ENCODE measurements around the gene ABLIM3.

The ABLIM3 gene

DNA sequence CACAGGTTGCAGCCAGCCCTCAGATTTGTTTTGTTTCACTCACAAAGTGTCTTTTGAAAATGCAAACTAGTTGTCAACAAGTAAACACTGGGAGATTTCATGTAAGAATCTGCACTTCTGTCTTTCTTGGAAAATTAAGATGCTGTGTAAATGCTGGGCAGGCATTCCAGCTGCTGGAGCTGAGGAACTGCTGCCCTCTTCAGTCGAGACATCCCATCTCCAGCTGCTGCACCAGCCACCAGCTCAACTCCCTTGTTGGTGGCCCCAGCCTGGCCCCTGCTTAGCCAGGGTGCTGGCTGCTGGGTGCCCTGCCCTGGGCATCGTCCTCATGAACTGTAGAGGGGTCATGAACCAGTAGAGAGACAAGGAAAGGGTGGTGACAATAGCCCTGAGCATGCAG, 97.2 kb downstream of the ABLIM3 start:
- Histone ChIP-seq H3K27me3 (ENCODE audit: control insufficient read depth in 1 of 2, insufficient read depth in 1 of 2, low read length in 2 of 2) (no peaks in the 10 kb centered on the region), H3K36me3 (ENCODE audit: control insufficient read depth in 1 of 2, insufficient read depth in 2 of 2, low read depth in 1 of 2, low read length in 2 of 2) (peaks cover 15 to 96% of the 10 kb centered on the region in 2 experiments), H2BK15ac (ENCODE audit: low read depth, poor library complexity, severe bottlenecking) (no peak overlapping the region), H3K4me3 (ENCODE audit: insufficient read depth in 1 of 2, low read depth in 1 of 2, low read length in 2 of 2) (no peak overlapping the region), H3K4me2 (ENCODE audit: low read length, poor library complexity, severe bottlenecking) (no peak overlapping the region), H3K14ac (ENCODE audit: low read length in 2 of 2) (no peak overlapping the region), H2BK12ac (ENCODE audit: low read length in 2 of 2) (no peak overlapping the region), H2BK120ac (ENCODE audit: low read depth, low read length) (no peak overlapping the region), H2AFZ (ENCODE audit: low read depth, low read length) (no peak overlapping the region), H3K23ac (ENCODE audit: low read length in 2 of 2) (no peak overlapping the region), H3K4ac (ENCODE audit: low read depth in 1 of 2, low read length in 2 of 2) (no peak overlapping the region), H3K4me1 (ENCODE audit: control insufficient read depth, insufficient read depth, low read depth, low read length) (peaks cover 2% of the 10 kb centered on the region), H3K27ac (ENCODE audit: low read length, poor library complexity, severe bottlenecking) (no peak overlapping the region), H3K9me3 (ENCODE audit: control insufficient read depth, low read length) (no peaks in the 10 kb centered on the region), H3K79me1 (replicated peaks; ENCODE audit: low read length, poor library complexity, severe bottlenecking) (no peaks in the 10 kb centered on the region), H2BK5ac (ENCODE audit: low read depth, low read length, poor library complexity, severe bottlenecking) (no peak overlapping the region), H2AK5ac (ENCODE audit: low read length, severe bottlenecking) (no peak overlapping the region), H4K91ac (ENCODE audit: low read length) (no peak overlapping the region), H3K9ac (ENCODE audit: low read length) (no peak overlapping the region), H3K18ac (ENCODE audit: low read depth in 1 of 2, low read length in 2 of 2) (no peak overlapping the region), H4K8ac (ENCODE audit: low read length) (no peak overlapping the region)
- 39% methylated on average over 2 of the region's 2 CpGs for WGBS
- DNase-seq: no peak

DNA sequence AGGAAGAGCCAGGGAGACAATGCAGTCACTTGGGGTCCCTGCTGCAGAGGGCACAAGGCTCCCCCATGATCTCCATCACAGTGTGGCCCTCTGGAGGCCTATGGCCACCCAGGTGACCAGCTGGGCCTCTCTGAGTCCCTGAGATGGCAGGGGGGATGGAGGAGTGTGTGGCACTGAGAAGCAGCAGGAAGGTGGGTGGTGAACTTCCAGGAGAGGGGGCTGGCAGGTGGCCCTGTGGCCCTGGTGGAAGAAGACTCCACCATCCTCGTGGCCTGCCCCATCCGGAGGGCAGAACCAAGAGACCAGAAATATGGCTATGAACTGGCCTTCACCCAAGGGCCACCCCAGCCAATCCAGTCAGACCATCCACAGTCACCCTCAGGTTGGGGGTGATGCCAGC, 98.6 kb downstream of the ABLIM3 start:
- no peak overlapping the region for H3K4me3 ChIP-seq (ENCODE audit: insufficient read depth in 1 of 2, low read depth in 1 of 2, low read length in 2 of 2)
- 100% methylated on average over 2 of the region's 2 CpGs for WGBS
- H2AFZ ChIP-seq (ENCODE audit: low read depth, low read length): no peak overlapping the region
- H2BK5ac ChIP-seq (ENCODE audit: low read depth, low read length, poor library complexity, severe bottlenecking): no peak overlapping the region
- no peak overlapping the region for H3K14ac ChIP-seq (ENCODE audit: low read length in 2 of 2)
- H3K18ac ChIP-seq (ENCODE audit: low read depth in 1 of 2, low read length in 2 of 2): no peak overlapping the region
- no peak overlapping the region for H3K23ac ChIP-seq (ENCODE audit: low read length in 2 of 2)
- peaks cover 4% of the 10 kb centered on the region for H3K4me1 ChIP-seq (ENCODE audit: control insufficient read depth, insufficient read depth, low read depth, low read length)
- no peak overlapping the region for H3K9ac ChIP-seq (ENCODE audit: low read length)
- no peak overlapping the region for H2BK12ac ChIP-seq (ENCODE audit: low read length in 2 of 2)
- H4K91ac ChIP-seq (ENCODE audit: low read length): no peak overlapping the region
- no peaks in the 10 kb centered on the region for H3K79me1 ChIP-seq (replicated peaks; ENCODE audit: low read length, poor library complexity, severe bottlenecking)
- H3K27ac ChIP-seq (ENCODE audit: low read length, poor library complexity, severe bottlenecking): no peak overlapping the region
- no peak overlapping the region for H2AK5ac ChIP-seq (ENCODE audit: low read length, severe bottlenecking)
- no peak for DNase-seq
- no peak overlapping the region for H2BK120ac ChIP-seq (ENCODE audit: low read depth, low read length)
- no peaks in the 10 kb centered on the region for H3K27me3 ChIP-seq (ENCODE audit: control insufficient read depth in 1 of 2, insufficient read depth in 1 of 2, low read length in 2 of 2)
- H3K9me3 ChIP-seq (ENCODE audit: control insufficient read depth, low read length): no peaks in the 10 kb centered on the region
- H3K36me3 ChIP-seq (ENCODE audit: control insufficient read depth in 1 of 2, insufficient read depth in 2 of 2, low read depth in 1 of 2, low read length in 2 of 2): peaks cover 18 to 96% of the 10 kb centered on the region in 2 experiments
- H2BK15ac ChIP-seq (ENCODE audit: low read depth, poor library complexity, severe bottlenecking): no peak overlapping the region
- H3K4ac ChIP-seq (ENCODE audit: low read depth in 1 of 2, low read length in 2 of 2): no peak overlapping the region
- no peak overlapping the region for H4K8ac ChIP-seq (ENCODE audit: low read length)
- H3K4me2 ChIP-seq (ENCODE audit: low read length, poor library complexity, severe bottlenecking): no peak overlapping the region

DNA sequence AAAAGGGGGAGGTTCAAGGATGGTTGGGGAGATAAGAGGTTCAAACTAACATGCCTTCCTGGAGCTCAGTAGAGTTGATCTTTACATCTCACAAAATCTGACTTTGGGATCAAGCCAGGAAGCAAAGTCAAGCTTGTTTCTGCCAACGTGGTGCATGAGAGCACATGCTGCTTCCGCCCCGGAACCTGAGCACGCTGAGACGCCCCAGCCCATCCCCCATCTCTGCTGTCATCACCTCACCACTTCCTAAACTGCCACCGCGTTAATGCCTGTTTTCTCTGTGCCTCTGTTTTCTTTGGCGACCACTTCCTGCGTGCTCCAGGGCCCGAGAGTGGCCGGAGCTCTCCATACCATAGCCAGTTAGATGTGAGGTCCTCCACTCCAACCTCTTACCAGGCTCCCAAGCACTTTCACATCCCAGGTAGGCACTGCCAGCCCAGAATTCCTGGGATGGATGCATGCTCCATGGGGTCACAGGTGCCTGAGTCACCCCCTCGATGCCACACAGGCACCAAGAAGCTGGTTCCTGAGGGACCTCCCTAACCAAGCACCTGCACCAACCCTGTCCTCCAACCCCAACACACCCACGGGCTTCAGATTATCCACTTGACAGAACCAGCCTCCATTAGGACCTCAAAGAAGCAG, 99.2 kb downstream of the ABLIM3 start:
- no peak for DNase-seq
- Histone ChIP-seq H3K4me3 (ENCODE audit: insufficient read depth in 1 of 2, low read depth in 1 of 2, low read length in 2 of 2) (no peak overlapping the region), H2BK12ac (ENCODE audit: low read length in 2 of 2) (no peak overlapping the region), H2AFZ (ENCODE audit: low read depth, low read length) (no peak overlapping the region), H3K79me1 (replicated peaks; ENCODE audit: low read length, poor library complexity, severe bottlenecking) (no peaks in the 10 kb centered on the region), H2BK15ac (ENCODE audit: low read depth, poor library complexity, severe bottlenecking) (no peak overlapping the region), H3K4ac (ENCODE audit: low read depth in 1 of 2, low read length in 2 of 2) (peak overlapping the region in 1 of 2 experiments; percentile 25), H3K36me3 (ENCODE audit: control insufficient read depth in 1 of 2, insufficient read depth in 2 of 2, low read depth in 1 of 2, low read length in 2 of 2) (peaks cover 18 to 96% of the 10 kb centered on the region in 2 experiments), H3K23ac (ENCODE audit: low read length in 2 of 2) (no peak overlapping the region), H3K27me3 (ENCODE audit: control insufficient read depth in 1 of 2, insufficient read depth in 1 of 2, low read length in 2 of 2) (no peaks in the 10 kb centered on the region), H3K9me3 (ENCODE audit: control insufficient read depth, low read length) (no peaks in the 10 kb centered on the region), H3K27ac (ENCODE audit: low read length, poor library complexity, severe bottlenecking) (no peak overlapping the region), H2BK120ac (ENCODE audit: low read depth, low read length) (no peak overlapping the region), H3K14ac (ENCODE audit: low read length in 2 of 2) (no peak overlapping the region), H2BK5ac (ENCODE audit: low read depth, low read length, poor library complexity, severe bottlenecking) (no peak overlapping the region), H3K9ac (ENCODE audit: low read length) (no peak overlapping the region), H3K4me2 (ENCODE audit: low read length, poor library complexity, severe bottlenecking) (no peak overlapping the region), H3K4me1 (ENCODE audit: control insufficient read depth, insufficient read depth, low read depth, low read length) (peaks cover 4% of the 10 kb centered on the region), H2AK5ac (ENCODE audit: low read length, severe bottlenecking) (no peak overlapping the region), H4K91ac (ENCODE audit: low read length) (no peak overlapping the region), H4K8ac (ENCODE audit: low read length) (no peak overlapping the region), H3K18ac (ENCODE audit: low read depth in 1 of 2, low read length in 2 of 2) (no peak overlapping the region)
- WGBS: 88% methylated on average over 13 of the region's 13 CpGs

DNA sequence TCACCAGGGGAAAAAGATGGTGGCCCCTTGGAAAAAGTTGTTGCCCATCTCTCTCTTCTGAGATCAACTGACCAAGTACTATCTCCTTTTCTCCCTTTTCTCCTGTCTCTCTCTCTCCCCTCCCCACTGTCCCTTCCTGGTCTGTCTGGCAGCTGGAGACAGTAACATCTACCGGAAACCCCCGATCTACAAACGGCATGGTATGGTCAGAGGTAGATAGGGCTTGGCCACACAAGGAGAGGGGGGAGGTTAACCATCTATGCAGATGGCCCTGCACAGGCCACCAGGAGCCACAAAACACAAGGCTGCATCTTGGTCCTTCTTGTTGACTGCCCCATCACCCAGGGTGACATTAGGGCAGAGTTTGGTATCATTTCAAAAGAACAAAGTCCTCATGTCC, 101.0 kb downstream of the ABLIM3 start:
- H2BK12ac ChIP-seq (ENCODE audit: low read length in 2 of 2): no peak overlapping the region
- no peak overlapping the region for H2BK120ac ChIP-seq (ENCODE audit: low read depth, low read length)
- H2AK5ac ChIP-seq (ENCODE audit: low read length, severe bottlenecking): no peak overlapping the region
- no peak overlapping the region for H2AFZ ChIP-seq (ENCODE audit: low read depth, low read length)
- DNase-seq: no peak
- peaks cover 4% of the 10 kb centered on the region for H3K4me1 ChIP-seq (ENCODE audit: control insufficient read depth, insufficient read depth, low read depth, low read length)
- H3K9me3 ChIP-seq (ENCODE audit: control insufficient read depth, low read length): peaks cover 4% of the 10 kb centered on the region
- no peak overlapping the region for H3K9ac ChIP-seq (ENCODE audit: low read length)
- no peak overlapping the region for H3K4ac ChIP-seq (ENCODE audit: low read depth in 1 of 2, low read length in 2 of 2)
- H3K4me2 ChIP-seq (ENCODE audit: low read length, poor library complexity, severe bottlenecking): no peak overlapping the region
- 98% methylated on average over 3 of the region's 3 CpGs for WGBS
- no peak overlapping the region for H3K18ac ChIP-seq (ENCODE audit: low read depth in 1 of 2, low read length in 2 of 2)
- H3K4me3 ChIP-seq (ENCODE audit: insufficient read depth in 1 of 2, low read depth in 1 of 2, low read length in 2 of 2): no peak overlapping the region
- no peak overlapping the region for H2BK5ac ChIP-seq (ENCODE audit: low read depth, low read length, poor library complexity, severe bottlenecking)
- H3K79me1 ChIP-seq (replicated peaks; ENCODE audit: low read length, poor library complexity, severe bottlenecking): no peaks in the 10 kb centered on the region
- H4K91ac ChIP-seq (ENCODE audit: low read length): no peak overlapping the region
- peaks cover 18 to 96% of the 10 kb centered on the region in 2 experiments for H3K36me3 ChIP-seq (ENCODE audit: control insufficient read depth in 1 of 2, insufficient read depth in 2 of 2, low read depth in 1 of 2, low read length in 2 of 2)
- H3K14ac ChIP-seq (ENCODE audit: low read length in 2 of 2): no peak overlapping the region
- H3K27me3 ChIP-seq (ENCODE audit: control insufficient read depth in 1 of 2, insufficient read depth in 1 of 2, low read length in 2 of 2): no peaks in the 10 kb centered on the region
- H2BK15ac ChIP-seq (ENCODE audit: low read depth, poor library complexity, severe bottlenecking): no peak overlapping the region
- no peak overlapping the region for H3K23ac ChIP-seq (ENCODE audit: low read length in 2 of 2)
- H4K8ac ChIP-seq (ENCODE audit: low read length): no peak overlapping the region
- no peak overlapping the region for H3K27ac ChIP-seq (ENCODE audit: low read length, poor library complexity, severe bottlenecking)

Data from mesenchymal stem cell (in vitro differentiated cells and primary cell).